Brain pericyte (primary cell): ENCODE results near the gene NOTCH1.
"Not testable (repeated sequence)": the region's sequence is repeated elsewhere in the genome, so short reads cannot be mapped to it uniquely, and the experiment has no call there.

Experiments used
- DNase-seq: peaks from one replicate; pipeline ENCODE4 v3.0.0-alpha.2; 2012; ENCODE audit warnings: low read depth, low spot score

The NOTCH1 gene

DNA sequence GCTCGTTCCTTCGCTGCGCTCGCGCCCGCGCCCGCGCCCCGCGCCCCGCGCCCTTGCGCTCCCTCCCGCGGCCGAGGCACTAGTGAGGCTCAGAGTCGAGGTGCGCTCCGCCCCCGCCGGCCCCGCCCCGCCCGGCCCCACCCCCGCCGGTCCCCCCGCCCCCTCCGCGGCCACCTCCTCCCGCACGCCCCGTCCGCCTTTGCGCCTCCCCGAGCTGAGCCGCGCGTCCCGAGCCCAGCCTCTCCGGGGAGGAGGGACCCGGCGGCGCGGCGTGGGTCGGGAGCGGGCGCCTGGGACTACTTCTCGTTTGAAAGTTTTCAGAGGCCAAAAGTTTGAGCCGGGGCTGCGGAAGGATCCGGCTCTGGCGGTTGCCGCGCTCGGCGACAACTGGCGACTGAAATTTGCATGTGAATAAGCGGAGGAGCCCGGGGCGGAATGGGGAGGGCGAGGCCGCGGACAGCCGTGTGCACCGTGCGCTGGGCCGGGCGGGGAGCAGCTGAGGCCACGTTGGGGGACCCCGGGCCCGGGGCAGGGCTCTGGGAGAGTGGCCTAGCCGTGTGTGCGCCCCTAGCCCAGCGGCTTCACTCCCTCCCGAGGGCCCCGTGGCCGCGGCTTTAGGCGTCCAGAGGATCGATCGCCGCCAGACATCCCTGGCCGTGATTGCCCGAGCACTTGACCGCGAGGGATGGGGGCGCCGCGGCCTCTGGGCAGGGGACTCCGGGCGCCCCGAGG, at the start of gene NOTCH1:
TSS of gene NOTCH1 (minus strand) at position 84 of the 732 bp plus-strand sequence. CDS start 262 bp downstream, outside the sequence.
- no peak for DNase-seq

GRCh38 chr9:136594492-136594891, 48.6 kb upstream of the NOTCH1 start:
- no peak for DNase-seq

DNA sequence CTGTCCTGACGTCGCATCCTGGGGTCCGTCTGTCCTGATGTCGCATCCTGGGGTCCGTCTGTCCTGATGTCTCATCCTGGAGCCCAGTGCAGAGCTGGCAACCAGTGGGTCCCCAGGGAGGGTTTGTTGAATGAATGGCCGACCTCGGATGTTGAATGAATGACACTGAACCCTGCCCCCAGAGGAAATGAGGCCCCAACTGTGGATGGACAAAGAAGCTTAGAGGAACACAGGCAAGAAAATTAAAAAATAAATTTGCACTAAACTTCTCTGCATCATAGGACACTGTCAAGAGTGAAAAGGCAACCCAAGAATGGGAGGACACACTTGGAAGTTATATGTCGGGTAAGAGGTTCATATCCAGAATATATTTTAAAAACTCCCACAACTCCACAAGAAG, 47.7 kb upstream of the NOTCH1 start:
- DNase-seq, result no peak

DNA sequence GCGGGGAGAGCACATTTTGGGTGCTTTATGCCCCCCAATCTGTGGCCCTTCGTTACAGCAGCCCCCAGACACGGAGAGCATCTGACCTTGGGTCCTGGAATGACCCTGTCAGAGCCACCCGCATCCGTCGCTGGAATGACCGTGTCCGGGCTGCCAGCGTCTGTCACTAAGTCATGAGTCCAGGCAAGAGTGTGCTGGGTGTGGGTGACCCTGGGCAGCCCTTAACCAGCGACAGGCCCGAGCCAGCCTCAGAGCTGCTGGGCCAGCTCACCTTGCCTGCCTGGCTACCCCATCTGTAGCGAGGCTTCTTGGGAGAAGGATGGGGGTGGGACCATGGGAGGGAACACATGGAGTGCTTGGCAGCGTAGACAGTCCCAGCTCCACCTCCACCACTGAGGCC, 46.8 kb upstream of the NOTCH1 start:
- no peak for DNase-seq

DNA sequence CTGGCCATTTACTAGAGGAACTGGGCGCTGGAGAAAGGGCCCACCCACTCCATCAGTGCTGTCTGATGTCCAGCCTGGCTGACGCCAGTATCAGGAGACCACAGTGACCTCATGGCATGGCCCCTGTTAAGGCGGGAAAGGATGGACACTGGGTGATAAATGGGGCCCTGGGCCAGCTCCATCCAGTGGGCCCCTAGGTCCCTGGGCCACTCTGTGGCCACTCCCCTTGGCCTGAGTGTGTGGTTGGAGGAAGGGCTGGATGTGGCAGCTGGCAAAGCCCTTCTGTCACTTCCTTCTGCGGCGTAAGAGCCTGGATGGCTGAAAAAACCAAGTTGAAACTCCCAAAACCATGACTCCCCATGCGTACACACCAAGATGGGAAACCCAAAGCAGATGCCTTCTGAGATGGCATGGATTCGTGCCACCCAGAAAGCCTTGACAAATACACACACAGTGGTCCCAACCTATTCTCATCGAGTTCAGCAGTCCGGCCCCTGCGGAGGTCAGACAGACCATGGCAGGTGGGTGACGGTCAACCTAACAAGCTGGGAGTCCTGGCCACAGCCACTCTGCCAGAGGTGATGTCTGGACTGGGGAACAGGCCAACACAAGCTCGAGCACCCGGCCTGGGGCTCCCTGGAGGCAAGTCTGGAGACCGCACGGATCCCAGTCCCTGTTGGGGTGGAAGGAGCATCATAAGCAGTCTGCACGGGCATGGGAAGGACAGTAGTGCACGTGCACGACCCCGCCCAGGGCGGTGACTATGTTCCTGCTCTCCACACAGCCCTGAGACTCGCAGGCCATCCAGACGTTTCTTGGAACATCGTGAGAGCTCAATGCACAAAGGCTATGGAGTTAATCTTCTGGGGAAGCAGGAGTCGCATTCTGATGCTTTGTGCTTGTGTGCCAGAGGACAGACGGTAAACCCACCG, 45.2 kb upstream of the NOTCH1 start:
- DNase-seq, result no peak

DNA sequence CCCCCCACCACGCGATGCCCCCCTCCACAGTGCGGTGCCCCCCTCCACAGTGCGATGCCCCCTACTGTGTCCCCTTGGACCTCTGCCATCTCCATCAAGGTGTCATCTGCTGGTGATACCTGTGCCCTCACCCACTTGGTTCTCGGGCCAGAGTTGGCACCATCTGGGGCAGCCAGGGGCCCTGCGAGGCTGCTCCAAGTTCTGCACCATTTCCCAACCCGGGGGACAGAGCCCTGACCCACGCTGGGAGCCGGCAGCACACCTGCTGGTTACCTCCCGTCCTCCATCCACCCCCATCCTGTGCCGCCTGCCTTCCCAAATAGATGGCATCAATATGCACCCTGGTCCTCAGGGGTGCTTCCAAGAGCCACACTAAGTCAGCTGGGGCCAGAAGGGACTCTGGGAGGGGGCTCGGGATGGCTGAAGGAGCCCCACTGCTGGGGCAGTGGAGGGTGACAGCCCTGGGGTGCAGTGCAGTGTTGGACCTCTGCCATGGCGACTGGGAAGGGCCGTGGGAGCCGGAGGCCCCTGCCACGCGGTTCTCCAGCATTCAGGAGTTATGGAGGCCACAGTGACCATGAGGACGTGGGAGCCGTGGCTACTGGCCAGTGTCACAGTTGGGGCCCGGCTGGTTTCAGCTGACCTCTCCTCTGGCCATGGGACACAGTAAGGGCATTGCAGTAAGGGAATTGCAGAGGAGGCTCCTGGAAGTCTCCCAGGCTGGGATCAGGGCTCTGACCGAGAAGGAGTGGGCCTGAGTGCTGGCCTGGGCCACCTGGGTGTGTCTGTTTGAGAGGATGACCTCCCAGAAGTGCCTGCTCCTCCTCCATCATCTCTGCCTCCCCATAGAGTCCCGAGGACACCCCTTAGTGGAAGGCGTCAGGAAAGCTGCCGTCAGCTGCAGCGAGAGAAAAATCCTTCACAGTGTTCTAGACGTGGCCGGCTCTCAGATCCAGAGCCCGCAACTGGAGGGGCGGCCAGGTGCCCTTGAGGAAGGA, 44.2 kb upstream of the NOTCH1 start:
- no peak for DNase-seq

- no peak for DNase-seq
These were observed 43.0 kb upstream of the NOTCH1 start for GRCh38 chr9:136588663-136589464.

- DNase-seq, result no peak
These were observed 42.3 kb upstream of the NOTCH1 start for GRCh38 chr9:136587944-136588662.

DNA sequence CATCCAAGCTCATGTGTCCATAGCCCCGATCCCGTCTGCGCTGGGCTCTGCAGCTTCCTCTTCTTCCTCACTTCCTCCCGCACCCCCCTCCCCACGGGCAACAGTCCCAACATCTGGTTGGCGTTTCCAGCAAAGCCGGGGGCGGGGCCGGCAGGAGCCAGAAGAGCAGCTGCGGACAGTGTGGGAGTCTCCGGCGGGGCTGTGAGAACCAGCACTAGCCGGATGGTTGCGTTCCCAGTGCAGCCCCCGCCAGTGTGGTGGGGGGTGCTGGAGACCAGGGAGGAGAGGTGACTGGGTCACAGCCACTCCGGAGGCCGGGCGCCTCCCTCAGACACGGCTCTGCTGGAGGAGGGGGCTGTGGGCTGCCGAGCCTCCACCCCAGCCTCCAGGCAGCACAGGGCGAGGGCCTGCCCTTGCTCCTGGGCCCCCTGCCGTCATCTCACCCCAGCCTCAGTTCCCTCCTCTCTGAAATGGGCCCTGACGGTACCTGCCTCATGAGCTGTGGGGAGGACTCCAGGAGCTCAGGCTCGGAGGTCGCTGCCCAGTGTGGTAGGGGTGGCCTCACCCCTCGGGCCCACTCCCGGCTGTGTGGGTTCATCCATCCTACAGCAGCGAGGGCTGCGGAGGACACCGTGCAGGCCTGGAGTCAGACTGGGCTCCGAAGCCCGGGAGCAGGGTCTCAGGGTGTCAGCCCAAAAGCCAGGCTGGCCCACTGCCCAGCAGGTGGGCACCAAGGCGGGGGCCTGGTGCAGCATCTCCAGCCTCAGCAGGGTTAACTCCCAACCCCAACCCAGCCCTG, 41.5 kb upstream of the NOTCH1 start:
- DNase-seq, result peak; percentile 55

DNA sequence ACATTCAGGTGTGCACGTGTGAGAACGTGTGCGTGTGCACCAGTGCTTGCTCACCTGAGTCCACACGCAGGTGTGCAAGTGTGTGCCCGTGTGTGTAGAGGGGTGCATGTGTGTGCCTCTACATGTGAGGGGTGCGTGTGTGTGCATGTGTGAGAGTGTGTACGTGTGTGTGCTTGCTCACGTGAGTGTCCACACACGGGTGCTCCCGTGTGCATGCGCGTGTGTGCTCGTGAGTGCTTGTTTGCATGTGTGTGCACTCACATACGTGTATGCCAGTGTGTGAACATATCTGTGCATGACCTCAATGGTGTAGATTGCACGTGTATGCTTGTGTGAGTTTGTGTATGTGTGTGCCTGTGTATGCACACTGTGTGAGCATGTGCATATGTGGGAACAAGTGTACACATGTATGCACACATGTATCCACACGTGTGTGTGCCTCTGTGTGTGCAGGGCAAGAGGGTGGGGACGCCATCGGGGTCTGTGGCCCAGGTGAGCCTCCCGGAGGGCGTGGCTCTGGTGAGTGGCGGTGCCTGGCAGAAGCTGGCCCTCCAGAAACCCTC, 40.6 kb upstream of the NOTCH1 start:
- DNase-seq, result no peak

DNA sequence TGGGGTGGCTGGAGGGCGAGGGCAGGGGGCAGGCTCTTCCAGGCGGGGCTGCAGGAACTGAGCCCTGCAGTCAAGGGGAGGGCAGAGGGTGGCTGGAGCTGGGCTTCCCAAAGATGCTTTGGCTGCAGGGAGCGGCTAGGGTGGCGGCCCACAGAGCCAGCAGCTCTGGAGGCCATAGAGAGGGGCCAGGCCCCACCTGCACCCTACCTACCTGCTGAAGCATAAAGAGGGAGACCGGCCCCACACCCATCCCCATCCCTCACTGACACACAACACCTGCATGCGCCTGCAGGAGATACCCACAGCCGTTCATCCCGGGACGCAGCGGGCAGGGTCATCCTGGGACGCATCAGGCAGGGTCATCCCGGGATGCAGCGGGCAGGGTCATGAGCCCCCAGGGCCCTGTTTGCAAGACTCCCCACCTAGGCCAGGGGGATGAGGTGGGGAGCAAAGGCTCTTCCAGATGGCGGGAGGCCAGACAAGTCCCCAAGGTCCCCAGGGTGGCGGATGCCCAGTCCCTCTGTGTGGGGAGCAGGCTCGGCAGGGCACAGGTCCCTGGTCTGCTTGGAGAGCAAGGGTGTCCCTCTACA, 39.8 kb upstream of the NOTCH1 start:
- no peak for DNase-seq

DNA sequence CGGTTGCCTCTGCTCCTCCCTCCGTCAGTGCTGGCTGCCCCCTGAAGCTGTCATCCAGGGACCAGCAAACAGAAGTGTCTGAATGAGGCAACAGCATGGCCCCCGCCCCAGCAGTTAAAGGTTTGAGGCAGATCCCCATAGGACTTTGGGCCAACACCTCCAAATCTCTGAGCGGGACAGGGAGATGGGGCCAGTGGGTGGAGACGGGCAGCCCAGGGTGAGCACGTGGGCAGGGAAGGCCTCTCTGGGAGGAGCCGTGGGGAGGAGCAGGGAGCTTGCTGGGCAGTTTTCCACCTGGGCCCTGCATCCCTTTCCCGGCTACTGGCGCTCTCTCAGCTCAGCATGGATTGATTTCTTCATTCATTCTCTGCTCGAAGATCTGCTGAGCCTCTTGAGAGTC, 39.1 kb upstream of the NOTCH1 start:
- DNase-seq, result no peak

GRCh38 chr9:136584401-136584932, 38.6 kb upstream of the NOTCH1 start:
- no peak for DNase-seq

- no peak for DNase-seq
These were observed 37.3 kb upstream of the NOTCH1 start for GRCh38 chr9:136582977-136583735.

DNA sequence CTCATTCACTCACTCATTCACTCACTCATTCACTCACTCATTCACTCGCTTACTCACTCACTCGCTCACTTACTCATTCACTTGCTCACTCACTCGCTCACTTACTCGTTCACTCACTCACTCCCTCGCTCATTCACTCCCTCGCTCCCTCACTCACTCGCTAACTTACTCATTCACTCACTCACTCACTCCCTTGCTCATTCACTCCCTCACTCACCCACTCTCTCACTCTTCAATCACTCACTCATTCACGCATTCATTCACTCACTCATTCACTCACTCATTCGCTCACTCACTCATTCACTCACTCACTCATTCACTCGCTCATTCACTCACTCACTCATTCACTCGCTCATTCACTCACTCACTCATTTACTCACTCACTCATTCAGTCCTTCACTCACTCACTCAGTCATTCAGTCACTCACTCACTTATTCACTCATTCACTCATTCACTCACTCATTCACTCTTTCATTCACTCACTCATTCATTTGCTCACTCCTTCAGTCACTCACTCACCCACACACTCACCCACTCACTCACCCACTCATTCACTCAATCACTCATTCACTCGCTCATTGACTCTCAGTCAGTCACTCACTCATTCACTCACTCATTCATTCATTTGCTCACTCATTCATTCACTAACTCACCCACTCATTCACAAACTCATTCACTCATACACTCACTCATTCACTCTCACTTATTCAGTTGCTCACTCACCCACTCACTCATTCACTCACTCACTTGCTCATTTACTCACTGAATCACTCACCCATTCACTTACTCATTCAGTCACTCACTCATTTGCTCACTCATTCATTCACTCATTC, 36.0 kb upstream of the NOTCH1 start:
- DNase-seq, result no peak

DNA sequence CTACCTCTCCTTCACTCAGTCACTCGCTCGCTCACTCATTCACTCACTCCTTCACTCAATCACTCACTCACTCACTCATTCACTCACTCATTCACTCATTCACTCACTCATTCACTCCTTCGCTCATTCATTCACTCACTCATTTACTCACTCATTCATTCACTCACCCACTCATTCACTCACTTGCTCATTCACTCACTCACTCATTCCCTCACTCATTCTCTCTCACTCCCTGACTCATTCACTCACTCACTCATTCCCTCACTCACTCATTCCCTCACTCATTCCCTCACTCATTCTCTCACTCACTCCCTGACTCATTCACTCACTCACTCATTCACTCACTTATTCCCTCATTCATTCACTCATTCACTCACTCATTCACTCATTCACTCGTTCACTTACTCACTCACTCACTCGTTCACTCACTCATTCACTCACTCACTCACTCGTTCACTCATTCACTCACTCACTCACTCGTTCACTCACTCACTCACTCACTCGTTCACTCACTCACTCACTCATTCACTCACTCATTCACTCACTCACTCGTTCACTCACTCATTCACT, 33.9 kb upstream of the NOTCH1 start:
- not testable (repeated sequence) for DNase-seq
